SK-N-SH (cell line): ENCODE data around the gene GPN3. TPM values are rescaled to one million over a fixed set of nuclear protein-coding genes. Genes with fewer than 3 reads are reported as not detected.

Experiments used
- CTCF ChIA-PET: fragments of 300-600, 350-600 bp; formaldehyde crosslinking; extraction: SDS; loops from one replicate; lab custom pipeline; 2021; lab: Yijun Ruan, JAX
- POLR2A ChIA-PET: fragments of 350-600 bp; sonication (Branson Sonifier 250); formaldehyde crosslinking; extraction: SDS; loops from one replicate; lab custom pipeline; 2020; ENCODE audit warnings: antibody characterized with exemption, inconsistent platforms; lab: Yijun Ruan, JAX
- DNase-seq: peaks from one replicate; pipeline ENCODE4 v3.0.0; 2012
- H2AFZ ChIP-seq: fragments of 200-600 bp; sonication (generic); 2 replicates; pipeline ENCODE4 v1.8.1; 2016; ENCODE audit warnings: antibody characterized with exemption, mild to moderate bottlenecking, low read depth
- H3F3A ChIP-seq: fragments of 200-600 bp; sonication (generic); replicated peaks from 2 replicates; pipeline ENCODE3; 2016; ENCODE audit warnings: antibody characterized with exemption, mild to moderate bottlenecking; ENCODE audit not compliant: insufficient read depth
- H3K27ac ChIP-seq, 2 experiments: fragments of 200-500 bp in 1 of 2; fragments of 200-600 bp in 1 of 2; sonication (Bioruptor generic) in 1 of 2; sonication (generic), shearing (Covaris generic) in 1 of 2; 2 replicates each; pipeline versions ENCODE4 v1.5.1 to v1.6.1; 2014 to 2016; ENCODE audit warnings: low read depth in 2 of 2, inconsistent platforms in 1 of 2, low read length in 1 of 2, mild to moderate bottlenecking in 1 of 2, mixed read lengths in 1 of 2
- H3K27me3 ChIP-seq: fragments of 200-600 bp; sonication (generic), shearing (Covaris generic); 2 replicates; pipeline ENCODE4 v1.6.1; 2016; ENCODE audit warnings: mixed run types; ENCODE audit not compliant: insufficient read depth
- H3K36me3 ChIP-seq, 2 experiments: fragments of 200-500 bp in 1 of 2; fragments of 200-600 bp in 1 of 2; sonication (Bioruptor generic) in 1 of 2; sonication (generic) in 1 of 2; replicated peaks in 1 of 2; 2 replicates each; pipeline versions ENCODE3 to v1.5.1; 2014 to 2016; ENCODE audit warnings: low read length in 1 of 2, mild to moderate bottlenecking in 1 of 2; ENCODE audit not compliant: insufficient read depth in 2 of 2, control insufficient read depth in 1 of 2
- H3K4me1 ChIP-seq, 2 experiments: fragments of 200-500 bp in 1 of 2; fragments of 200-600 bp in 1 of 2; sonication (Bioruptor generic) in 1 of 2; sonication (generic), shearing (Covaris generic) in 1 of 2; 2 replicates each; pipeline versions ENCODE4 v1.5.1 to v1.6.1; 2014 to 2016; ENCODE audit warnings: low read depth in 1 of 2, low read length in 1 of 2, mixed run types in 1 of 2; ENCODE audit not compliant: insufficient read depth in 2 of 2, control insufficient read depth in 1 of 2
- H3K4me2 ChIP-seq: fragments of 200-600 bp; sonication (generic), shearing (Covaris generic); 2 replicates; pipeline ENCODE4 v1.6.1; 2017; ENCODE audit warnings: mixed run types
- H3K4me3 ChIP-seq, 2 experiments: fragments of 200-500 bp in 1 of 2; fragments of 200-600 bp in 1 of 2; sonication (Bioruptor generic) in 1 of 2; sonication (generic), shearing (Covaris generic) in 1 of 2; 2 replicates each; pipeline versions ENCODE4 v1.5.1 to v1.8.1; 2014 to 2016; ENCODE audit warnings: low read depth in 2 of 2, inconsistent platforms in 1 of 2, low read length in 1 of 2, mild to moderate bottlenecking in 1 of 2, mixed read lengths in 1 of 2, moderate library complexity in 1 of 2
- H3K79me2 ChIP-seq: fragments of 200-600 bp; sonication (generic); 2 replicates; pipeline ENCODE4 v1.8.1; 2017; ENCODE audit warnings: mild to moderate bottlenecking; ENCODE audit not compliant: insufficient read depth
- H3K9ac ChIP-seq: fragments of 200-600 bp; sonication (generic); 2 replicates; pipeline ENCODE4 v1.6.1; 2017; ENCODE audit warnings: mixed run types
- H3K9me2 ChIP-seq: fragments of 200-600 bp; sonication (generic); 2 replicates; pipeline ENCODE4 v1.6.1; 2017; ENCODE audit warnings: mixed run types
- H3K9me3 ChIP-seq: fragments of 200-600 bp; sonication (generic); 2 replicates; pipeline ENCODE4 v1.6.1; 2017; ENCODE audit warnings: mixed run types, mild to moderate bottlenecking, moderate library complexity
- H4K20me1 ChIP-seq: fragments of 200-600 bp; sonication (generic); 2 replicates; pipeline ENCODE4 v1.6.1; 2017; ENCODE audit warnings: mild to moderate bottlenecking, mixed run types; ENCODE audit not compliant: insufficient read depth
- CHD2 ChIP-seq: fragments of 150-350 bp; IDR thresholded peaks from 2 replicates; pipeline ENCODE4 v1.6.1; 2018; ENCODE audit warnings: low read length; ENCODE audit not compliant: partially characterized antibody
- ELF1 ChIP-seq: IDR thresholded peaks from 2 replicates; pipeline ENCODE4 v1.4.0; 2012
- EP300 ChIP-seq, 2 experiments: IDR thresholded peaks; 2 replicates each; pipeline versions ENCODE4 v1.4.0 to v1.6.1; 2012; ENCODE audit warnings: borderline replicate concordance in 1 of 2, low read depth in 1 of 2, low read length in 1 of 2
- EZH2phosphoT487 ChIP-seq: fragments of 200-600 bp; sonication (generic); IDR thresholded peaks from 2 replicates; pipeline ENCODE4 v1.6.1; 2017; ENCODE audit warnings: low read depth, mixed run types, mild to moderate bottlenecking, antibody characterized with exemption, moderate library complexity, borderline replicate concordance
- FOSL2 ChIP-seq: IDR thresholded peaks from 2 replicates; pipeline ENCODE4 v1.4.0; 2012; ENCODE audit warnings: low read depth, mild to moderate bottlenecking, moderate library complexity, borderline replicate concordance
- FOXJ3 ChIP-seq: sonication (generic); formaldehyde crosslinking; IDR thresholded peaks from 2 replicates; pipeline ENCODE4 v1.5.1; 2020; ENCODE audit warnings: mild to moderate bottlenecking, missing genetic modification reagents
- GATA2 ChIP-seq: sonication (generic); formaldehyde crosslinking; IDR thresholded peaks from 2 replicates; pipeline ENCODE4 v1.5.0; 2020; ENCODE audit warnings: mild to moderate bottlenecking, missing genetic modification reagents
- JUND ChIP-seq: IDR thresholded peaks from 2 replicates; pipeline ENCODE4 v1.4.0; 2012
- MEF2A ChIP-seq: IDR thresholded peaks from 2 replicates; pipeline ENCODE4 v1.4.0; 2012; ENCODE audit warnings: low read depth, borderline replicate concordance
- MXI1 ChIP-seq: IDR thresholded peaks from 2 replicates; pipeline ENCODE4 v1.6.1; 2012; ENCODE audit warnings: mild to moderate bottlenecking, low read depth, low read length, improper control_type of control experiment
- NFIC ChIP-seq: IDR thresholded peaks from 2 replicates; pipeline ENCODE4 v1.4.0; 2012; ENCODE audit warnings: borderline replicate concordance
- NRF1 ChIP-seq: IDR thresholded peaks from 2 replicates; pipeline ENCODE4 v1.6.1; 2012; ENCODE audit warnings: low read depth, mild to moderate bottlenecking, low read length
- PBX3 ChIP-seq: IDR thresholded peaks from 2 replicates; pipeline ENCODE4; 2012
- POLR2AphosphoS5 ChIP-seq: IDR thresholded peaks from 2 replicates; pipeline ENCODE4 v1.6.1; 2012; ENCODE audit warnings: low read depth, low read length
- RAD21 ChIP-seq: IDR thresholded peaks from 2 replicates; pipeline ENCODE4 v1.6.1; 2012; ENCODE audit warnings: mild to moderate bottlenecking, low read length
- RCOR1 ChIP-seq: fragments of 150-350 bp; IDR thresholded peaks from 2 replicates; pipeline ENCODE4 v1.6.1; 2017; ENCODE audit warnings: antibody characterized with exemption, low read length
- REST ChIP-seq: IDR thresholded peaks from 2 replicates; pipeline ENCODE4 v1.6.1; 2012; ENCODE audit warnings: mild to moderate bottlenecking, low read depth, low read length, moderate library complexity
- RFX5 ChIP-seq: IDR thresholded peaks from 2 replicates; pipeline ENCODE4 v1.6.1; 2012; ENCODE audit warnings: mild to moderate bottlenecking, improper control_type of control experiment, low read length
- SIN3A ChIP-seq: IDR thresholded peaks from 2 replicates; pipeline ENCODE4 v1.6.1; 2012; ENCODE audit warnings: low read depth, mild to moderate bottlenecking, low read length, moderate library complexity, borderline replicate concordance
- SMC3 ChIP-seq: IDR thresholded peaks from 2 replicates; pipeline ENCODE4 v1.6.1; 2012; ENCODE audit warnings: low read depth, low read length, improper control_type of control experiment
- TAF1 ChIP-seq: IDR thresholded peaks from 2 replicates; pipeline ENCODE4 v1.6.1; 2012; ENCODE audit warnings: low read depth, mild to moderate bottlenecking, low read length, moderate library complexity, borderline replicate concordance
- TCF12 ChIP-seq: IDR thresholded peaks from 2 replicates; pipeline ENCODE4 v1.4.0; 2012
- TEAD4 ChIP-seq: IDR thresholded peaks from 2 replicates; pipeline ENCODE4 v1.4.0; 2012; ENCODE audit warnings: mild to moderate bottlenecking, borderline replicate concordance; ENCODE audit not compliant: insufficient read depth
- USF1 ChIP-seq: IDR thresholded peaks from 2 replicates; pipeline ENCODE4 v1.4.0; 2012; ENCODE audit warnings: low read depth, borderline replicate concordance
- YY1 ChIP-seq: IDR thresholded peaks from 2 replicates; pipeline ENCODE4 v1.4.0; 2012; ENCODE audit warnings: low read depth, mild to moderate bottlenecking
- ZBTB33 ChIP-seq: IDR thresholded peaks from 2 replicates; pipeline ENCODE4 v1.4.0; 2012; ENCODE audit warnings: low read depth, borderline replicate concordance
- WGBS: methylation state at CpG from one replicate; pipeline ENCODE4 v1.1.6; 2017; ENCODE audit warnings: low lambda C conversion rate; 5-methylcytosine and 5-hydroxymethylcytosine counted together
- polyA plus RNA-seq, 3 experiments: library from polyadenylated mRNA; depleted of rRNA; stranded (reverse); fragments of >200 nt; gene quantifications; 2 replicates each; pipeline ENCODE4 v1.2.3, GENCODE V29; 2012

GPN3 gene
- polyA plus RNA-seq, 1 of the 3 experiments (the other 2 are of a cell fraction) = 21.6 TPM

- peak; percentile 93 for DNase-seq
- H4K20me1 ChIP-seq = peaks cover 25% of the 10 kb centered on the region; the same call in 1 of the 2 replicates
- peak within 1 kb of the TSS; percentile 71 to 87 for H3K4me3 ChIP-seq
- H3K79me2 ChIP-seq = peaks cover 54% of the 10 kb centered on the region
- H2AFZ ChIP-seq = peak within 1 kb of the TSS; percentile 93
- WGBS = under 1% methylated on average over 45 of the region's 51 CpGs
- H3K9ac ChIP-seq = peak within 1 kb of the TSS; percentile 91
- CTCF ChIA-PET = interaction anchor here (0.6 to 7.1 kb wide), 45 partner anchors 9 to 585 kb away, joined by 3 to 101 read pairs (median 4); partner anchors contain the start of genes ANKRD13A, FAM216A, GPN3 and TCTN1
- H3K4me1 ChIP-seq = no peaks in the 10 kb centered on the region; a peak in 1 of 4 replicates
- peaks cover 18 to 40% of the 10 kb centered on the region in 2 experiments for H3K36me3 ChIP-seq
- H3K27me3 ChIP-seq = no peaks in the 10 kb centered on the region
- H3K9me3 ChIP-seq = no peaks in the 10 kb centered on the region
- H3K27ac ChIP-seq = peak within 1 kb of the TSS; percentile 90 to 93
- peaks cover 19% of the 10 kb centered on the region for H3F3A ChIP-seq
- no peaks in the 10 kb centered on the region for H3K9me2 ChIP-seq
- POLR2A ChIA-PET = interaction anchor here (0.6 to 4.4 kb wide), 12 partner anchors 8 to 1737 kb away, joined by 3 to 26 read pairs (median 4); partner anchors contain the start of genes FAM216A and GPN3
- peak within 1 kb of the TSS; percentile 82 for H3K4me2 ChIP-seq
- TF ChIP-seq ELF1 (peak; percentile 98), PBX3 (peak; percentile 24), RAD21 (peak; percentile 85), RFX5 (no peak), TCF12 (peak; percentile 27), NRF1 (no peak), TAF1 (peak; percentile 80), EZH2phosphoT487 (no peak), TEAD4 (0 out of 2 replicates have a peak, but pooled peaks have one; percentile 18), REST (no peak; the same call in 1 of the 2 replicates), JUND (no peak), SMC3 (peak; percentile 47), NFIC (peak; percentile 19; the same call in 1 of the 2 replicates), FOSL2 (no peak; the same call in 1 of the 2 replicates), SIN3A (peak; percentile 69; the same call in 1 of the 2 replicates), FOXJ3 (0 out of 2 replicates have a peak, but pooled peaks have one; percentile 27), POLR2AphosphoS5 (peak; percentile 89), MEF2A (no peak), RCOR1 (no peak; the same call in none of the 2 replicates), EP300 (IDR thresholded peaks at IDR 0.05; ENCODE audit: borderline replicate concordance in 1 of 2, low read depth in 1 of 2, low read length in 1 of 2) (no peak), CHD2 (peak; percentile 72), YY1 (peak; percentile 46; the same call in 1 of the 2 replicates), ZBTB33 (0 out of 2 replicates have a peak, but pooled peaks have one; percentile 35), MXI1 (no peak; the same call in none of the 2 replicates), USF1 (no peak), GATA2 (CRISPR knock-in tag) (no peak)
These were observed 18.1 kb downstream of the GPN3 start, which contains the start of gene ARPC3 for GRCh38 chr12:110449799-110450497. TSS of gene ARPC3 (minus strand) at chr12:110450337. CDS start at chr12:110450260, 77 bp downstream.
